Lung (tissue), 12 donors: ENCODE measurements around the gene SUN3. TPM values are rescaled to one million over a fixed set of nuclear protein-coding genes. Genes with fewer than 3 reads are reported as not detected.

Experiments
- ATAC-seq: fragments of 200-7000 bp; cut with Tn5 transposase; one replicate; pipeline ENCODE4 v1.9.1; 2020; ENCODE audit warnings: moderate number of reproducible peaks; ENCODE audit not compliant: insufficient read depth, low FRiP score
- DNase-seq, 3 donors: peaks; one replicate each; pipeline ENCODE4 v3.0.0-alpha.2; 2013 to 2017
- H3K27ac ChIP-seq, 2 donors: one replicate each; pipeline ENCODE4 v1.5.1; 2013; ENCODE audit warnings: mild to moderate bottlenecking in 2 of 2, moderate library complexity in 2 of 2, control low read depth in 1 of 2, inconsistent platforms in 1 of 2, low read depth in 1 of 2, low read length in 1 of 2
- H3K27me3 ChIP-seq, 3 donors: one replicate each; pipeline ENCODE4 v1.5.1; 2013; ENCODE audit warnings: low read length in 2 of 3; ENCODE audit not compliant: control insufficient read depth in 3 of 3, insufficient read depth in 3 of 3
- H3K36me3 ChIP-seq, 4 donors: one replicate each; pipeline ENCODE4 v1.5.1; 2013; ENCODE audit warnings: low read length in 4 of 4, mild to moderate bottlenecking in 1 of 4, moderate library complexity in 1 of 4; ENCODE audit not compliant: control insufficient read depth in 4 of 4, insufficient read depth in 4 of 4
- H3K4me1 ChIP-seq, 5 donors: one replicate each; pipeline ENCODE4 v1.5.1; 2013; ENCODE audit warnings: low read length in 5 of 5, mild to moderate bottlenecking in 2 of 5, moderate library complexity in 1 of 5; ENCODE audit not compliant: control insufficient read depth in 5 of 5, insufficient read depth in 5 of 5
- H3K4me3 ChIP-seq: one replicate; pipeline ENCODE4 v1.5.1; 2013; ENCODE audit warnings: mild to moderate bottlenecking, control low read depth, moderate library complexity
- H3K9ac ChIP-seq, 2 donors: one replicate each; pipeline ENCODE4 v1.5.1; 2013; ENCODE audit warnings: low read length in 2 of 2, control low read depth in 1 of 2; ENCODE audit not compliant: insufficient read depth in 1 of 2
- H3K9me3 ChIP-seq, 4 donors: one replicate each; pipeline ENCODE4 v1.5.1; 2013; ENCODE audit warnings: low read length in 3 of 4, mild to moderate bottlenecking in 1 of 4, moderate library complexity in 1 of 4; ENCODE audit not compliant: control insufficient read depth in 4 of 4, insufficient read depth in 3 of 4
- CTCF ChIP-seq: IDR thresholded peaks from 2 replicates; pipeline ENCODE4 v1.5.1; 2012; ENCODE audit warnings: mild to moderate bottlenecking; ENCODE audit errors: control extremely low read depth, extremely low read depth
- WGBS, 2 donors: extraction: QIAGEN DNeasy Blood & Tissue Kit; methylation state at CpG; one replicate each; pipeline ENCODE4 v1.1.7; 2013; 5-methylcytosine and 5-hydroxymethylcytosine counted together
- polyA plus RNA-seq, 2 donors: library from polyadenylated mRNA; stranded (reverse); fragments of 200-250 nt; gene quantifications; one replicate each; pipeline ENCODE4 v1.2.1, GENCODE V29; 2013
- total RNA-seq, 2 donors: library from RNA; depleted of rRNA in 1 of 2; stranded (reverse); fragments of >200 nt in 1 of 2; gene quantifications; one replicate each; pipeline ENCODE4 v1.2.1, GENCODE V29; 2014 to 2021
- donor health status: control.
- donor health status: control.
- donor health status: Bipolar disorder and iron deficiency.
- donor health status: healthy.
- donor health status: DM: yes; HTN: yes; CAD: no.

The SUN3 gene
- total and polyA plus RNA-seq, 4 donors = 0.18 to 0.53 TPM; not detected in 2

- peaks cover 18 to 49% (median 28%) of the 10 kb centered on the region in 4 donors for H3K36me3 ChIP-seq
- peaks cover 0 to 12% (median 3%) of the 10 kb centered on the region in 5 donors for H3K4me1 ChIP-seq
- no peak for TF ChIP-seq CTCF
- no peak for ATAC-seq
- no peak overlapping the region for H3K27ac ChIP-seq
- no peak for DNase-seq
- H3K9ac ChIP-seq = no peak overlapping the region
- WGBS, 2 donors = 81 to 96% methylated on average over 1 of the region's 1 CpG
- H3K4me3 ChIP-seq = no peak overlapping the region
- no peaks in the 10 kb centered on the region for H3K27me3 ChIP-seq
- H3K9me3 ChIP-seq = no peaks in the 10 kb centered on the region
Observed at GRCh38 chr7:47973739-47974138, 55.2 kb downstream of the SUN3 start.

- WGBS, 2 donors = 16 to 26% methylated on average over 1 of the region's 1 CpG
- H3K36me3 ChIP-seq = peaks cover 12 to 56% (median 37%) of the 10 kb centered on the region in 4 donors
- TF ChIP-seq CTCF = no peak
- no peak overlapping the region for H3K9ac ChIP-seq
- no peak overlapping the region for H3K27ac ChIP-seq
- no peaks in the 10 kb centered on the region for H3K27me3 ChIP-seq
- H3K4me1 ChIP-seq = peaks cover 0 to 3% (median 2%) of the 10 kb centered on the region in 5 donors
- no peak for ATAC-seq
- peak in 1 of 3 donors; percentile 30 for DNase-seq
- no peaks in the 10 kb centered on the region for H3K9me3 ChIP-seq
- no peak overlapping the region for H3K4me3 ChIP-seq
Observed at GRCh38 chr7:47970761-47971160, 58.1 kb downstream of the SUN3 start.

- Histone ChIP-seq H3K4me1 (peaks cover 0 to 3% (median 2%) of the 10 kb centered on the region in 5 donors), H3K9ac (no peak overlapping the region), H3K27me3 (no peaks in the 10 kb centered on the region), H3K9me3 (no peaks in the 10 kb centered on the region), H3K4me3 (no peak overlapping the region), H3K27ac (peak overlapping the region in 1 of 2 donors; percentile 72), H3K36me3 (peaks cover 12 to 65% (median 39%) of the 10 kb centered on the region in 4 donors)
- DNase-seq (peak; percentile 81 to 87 (median 86)), ATAC-seq (peak; percentile 74)
- peak; percentile 51 for TF ChIP-seq CTCF
- 61 to 68% methylated on average over 5 of the region's 5 CpGs for WGBS, 2 donors
Observed at GRCh38 chr7:47968847-47969774, 59.8 kb downstream of the SUN3 start.
